WTC11 (cell line): ENCODE data around the gene TAS2R46.

Experiments
- CTCF ChIP-seq: fragments of 200-600 bp; IDR thresholded peaks from 2 replicates; pipeline ENCODE4 v1.8.0; 2022; ENCODE audit warnings: antibody characterized with exemption
- HMGXB4 ChIP-seq: sonication (generic); formaldehyde crosslinking; IDR thresholded peaks from 2 replicates; pipeline ENCODE4 v1.8.1; 2023; ENCODE audit warnings: mild to moderate bottlenecking, moderate library complexity, missing genetic modification reagents
- PRDM15 ChIP-seq: sonication (generic); formaldehyde crosslinking; IDR thresholded peaks from 2 replicates; pipeline ENCODE4 v1.8.0; 2022; ENCODE audit warnings: missing genetic modification reagents
- STAT6 ChIP-seq: sonication (generic); formaldehyde crosslinking; conservative IDR thresholded peaks from 2 replicates; pipeline ENCODE4 v1.8.1; 2023; ENCODE audit warnings: mild to moderate bottlenecking, low read depth, missing genetic modification reagents, moderate library complexity
- ZNF121 ChIP-seq: sonication (generic); formaldehyde crosslinking; IDR thresholded peaks from 2 replicates; pipeline ENCODE4 v1.8.0; 2023; ENCODE audit warnings: missing genetic modification reagents

- TF ChIP-seq CTCF (no peak), HMGXB4 (CRISPR knock-in tag) (no peak), PRDM15 (CRISPR knock-in tag) (no peak), STAT6 (CRISPR knock-in tag) (no peak), ZNF121 (CRISPR knock-in tag) (no peak)
These were observed 9.3 kb upstream of the TAS2R46 start for GRCh38 chr12:11071414-11071813.
